NCI-H345 treated with DMSO at 0.1 percent for 48 hours (cell line): ENCODE measurements around the gene PANX1.

Source experiments
- DNase-seq: peaks from one replicate; lab custom pipeline; 2025; ENCODE audit not compliant: unreplicated experiment; lab: John Stamatoyannopoulos, UW

The PANX1 gene

DNA sequence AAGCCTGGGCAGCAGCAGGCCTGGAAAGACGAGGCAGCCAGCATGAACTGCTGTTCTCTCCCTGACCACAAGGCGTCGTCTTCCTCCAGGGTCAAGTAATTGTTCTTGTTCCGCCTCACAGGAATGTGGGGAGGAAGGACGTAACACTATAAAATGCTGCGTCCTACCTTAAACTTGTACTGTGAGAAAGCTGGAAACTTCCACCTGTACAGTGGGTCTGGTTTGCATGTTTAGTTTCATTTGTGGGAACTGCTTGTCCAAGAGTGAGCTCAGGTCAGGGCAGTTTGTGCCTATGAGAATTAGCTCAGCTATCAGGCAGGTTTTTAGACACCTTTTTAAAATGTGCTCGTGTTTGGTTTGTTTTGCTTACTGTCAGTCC lies 55.2 kb downstream of the PANX1 start:
- DNase-seq: peak; percentile 6

DNA sequence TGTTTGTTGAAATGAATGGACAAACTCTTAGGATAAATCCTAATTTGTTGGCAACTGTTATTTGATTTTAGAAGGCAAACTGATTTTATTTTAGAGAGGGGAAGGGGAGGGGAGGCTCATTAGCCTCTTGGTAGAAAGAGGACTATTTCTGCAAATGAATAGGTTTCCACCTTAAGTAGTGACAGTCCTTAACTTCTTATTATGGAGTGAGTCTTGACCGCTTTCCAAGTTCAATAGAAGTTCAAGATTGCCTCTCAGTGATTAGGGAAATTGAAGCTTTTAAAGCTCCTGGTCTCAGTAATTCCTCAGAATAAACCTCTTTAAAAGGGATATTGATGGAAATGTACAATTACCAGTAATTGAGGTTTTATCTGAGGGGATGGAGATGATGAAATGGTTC lies 55.7 kb downstream of the PANX1 start:
- DNase-seq: no peak

GRCh38 chr11:94184846-94185245 lies 56.2 kb downstream of the PANX1 start:
- no peak for DNase-seq

DNA sequence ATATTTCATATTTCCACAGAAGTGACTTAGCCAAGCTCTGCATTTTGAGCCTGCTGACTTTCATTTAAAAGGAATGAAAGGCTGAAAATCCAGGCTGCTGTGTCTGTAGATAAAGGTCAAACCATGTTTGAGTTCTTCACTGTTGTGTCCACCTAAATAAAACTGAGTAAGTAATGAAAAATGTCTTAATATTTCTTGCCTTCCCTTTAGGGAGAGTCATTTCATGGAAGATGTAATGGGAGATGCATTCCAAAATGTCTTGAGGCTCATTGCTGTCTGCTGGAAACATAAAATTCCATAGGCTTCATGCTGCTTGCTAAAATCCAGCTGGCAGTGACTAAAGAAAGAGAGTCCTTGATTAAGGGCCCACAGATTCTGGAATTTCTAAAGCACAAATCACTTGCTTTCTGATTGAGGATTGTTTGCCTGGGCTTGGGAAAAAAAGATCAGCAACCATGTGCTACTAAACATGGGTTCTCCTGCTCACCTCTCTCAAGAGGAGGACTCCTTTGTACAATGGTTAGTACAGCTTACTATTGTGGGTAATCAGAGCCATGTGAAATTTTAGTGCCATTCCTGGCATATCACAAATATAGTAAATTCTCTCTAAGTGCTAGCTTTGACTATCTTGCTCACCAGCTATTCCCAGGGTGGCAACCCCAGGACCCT lies 56.9 kb downstream of the PANX1 start:
- no peak for DNase-seq

GRCh38 chr11:94186342-94187203 lies 57.9 kb downstream of the PANX1 start:
- DNase-seq: no peak

GRCh38 chr11:94193288-94193687 lies 64.6 kb downstream of the PANX1 start:
- DNase-seq: no peak

- DNase-seq: no peak
Observed at GRCh38 chr11:94194712-94195111, 66.1 kb downstream of the PANX1 start.

DNA sequence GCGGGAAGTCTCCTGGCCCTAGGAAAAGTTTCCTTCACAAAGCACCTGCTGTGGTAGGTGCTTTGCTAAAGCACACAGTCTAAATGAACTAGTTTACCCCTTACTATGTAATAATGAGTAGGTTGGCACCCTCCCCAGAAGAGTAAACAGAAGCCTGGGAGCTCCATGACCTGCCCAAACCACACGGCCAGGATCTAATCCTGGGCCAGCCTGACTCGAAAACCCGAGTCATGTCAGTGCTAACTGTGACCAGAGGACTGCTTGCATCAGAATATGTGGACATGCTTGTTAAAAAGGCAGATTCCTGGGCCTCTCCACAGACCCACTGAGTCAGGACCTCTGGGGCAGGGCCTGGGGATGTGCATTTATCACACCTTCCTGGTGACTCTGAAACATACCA lies 67.7 kb downstream of the PANX1 start:
- no peak for DNase-seq

- DNase-seq: no peak
Observed at GRCh38 chr11:94198718-94199117, 70.1 kb downstream of the PANX1 start.

GRCh38 chr11:94199136-94200130 lies 70.8 kb downstream of the PANX1 start:
- DNase-seq: no peak

DNA sequence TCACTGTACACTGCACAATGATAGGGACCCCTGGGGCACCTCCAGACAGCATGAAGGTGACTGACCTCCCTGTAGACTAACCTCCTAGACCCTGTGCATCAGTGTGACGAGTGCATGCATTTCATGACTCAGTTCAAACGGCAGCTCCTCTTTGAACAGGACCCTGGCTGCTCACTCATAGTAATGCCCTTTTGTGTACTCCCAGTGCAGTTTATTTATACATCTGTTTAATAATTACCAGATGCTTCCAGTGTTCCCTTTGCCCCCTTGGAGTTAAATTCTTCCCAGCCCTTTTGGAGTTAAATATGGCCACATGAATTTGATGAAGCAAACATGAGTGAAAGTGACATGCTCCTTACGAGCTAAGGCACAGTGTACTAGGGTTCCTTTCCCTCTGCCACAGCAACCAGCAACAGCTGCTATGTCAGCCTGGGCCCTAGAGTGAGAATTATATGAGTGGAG lies 72.4 kb downstream of the PANX1 start:
- no peak for DNase-seq

GRCh38 chr11:94203070-94203469 lies 74.4 kb downstream of the PANX1 start:
- DNase-seq: no peak

- DNase-seq: no peak
Observed at GRCh38 chr11:94211261-94211830, 82.7 kb downstream of the PANX1 start.

DNA sequence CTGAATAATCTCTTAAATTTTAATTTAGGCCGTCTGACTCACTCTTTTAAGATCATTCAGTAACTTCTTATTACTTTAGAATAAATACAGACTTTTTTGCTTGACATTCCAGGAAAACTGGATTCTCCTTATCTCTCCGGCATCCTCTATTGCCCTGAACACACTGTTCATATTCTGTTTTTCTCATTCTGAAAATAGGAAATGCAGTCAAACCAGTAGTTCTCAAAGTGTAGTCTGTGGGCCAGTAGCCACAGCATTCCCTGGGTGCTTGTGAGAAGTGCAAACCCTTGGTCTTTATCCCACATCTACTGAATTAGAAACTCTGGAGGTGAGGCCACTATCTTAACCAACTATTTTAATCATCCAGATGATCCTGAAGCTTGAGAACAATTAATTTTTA lies 84.3 kb downstream of the PANX1 start:
- no peak for DNase-seq

GRCh38 chr11:94217705-94218104 lies 89.1 kb downstream of the PANX1 start:
- no peak for DNase-seq

DNA sequence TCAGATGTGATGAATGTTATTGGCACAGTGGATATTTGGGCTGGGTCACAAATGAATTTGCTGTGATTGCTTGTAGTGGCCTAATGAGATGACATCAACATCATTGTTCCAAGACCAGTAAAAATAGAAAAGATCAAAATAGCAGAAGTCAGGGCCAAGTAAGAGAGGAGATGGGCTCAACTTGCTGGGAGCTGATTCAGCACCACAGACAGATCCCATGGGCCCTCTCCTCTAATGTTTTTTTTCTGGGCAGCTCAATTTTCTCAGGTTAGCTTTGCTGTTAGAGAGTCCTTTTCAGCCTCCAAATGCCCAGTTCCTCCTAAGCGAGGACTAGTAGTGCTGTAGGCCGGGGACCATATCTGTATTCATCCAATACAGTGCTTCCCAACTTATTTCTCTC lies 89.7 kb downstream of the PANX1 start:
- DNase-seq: no peak

DNA sequence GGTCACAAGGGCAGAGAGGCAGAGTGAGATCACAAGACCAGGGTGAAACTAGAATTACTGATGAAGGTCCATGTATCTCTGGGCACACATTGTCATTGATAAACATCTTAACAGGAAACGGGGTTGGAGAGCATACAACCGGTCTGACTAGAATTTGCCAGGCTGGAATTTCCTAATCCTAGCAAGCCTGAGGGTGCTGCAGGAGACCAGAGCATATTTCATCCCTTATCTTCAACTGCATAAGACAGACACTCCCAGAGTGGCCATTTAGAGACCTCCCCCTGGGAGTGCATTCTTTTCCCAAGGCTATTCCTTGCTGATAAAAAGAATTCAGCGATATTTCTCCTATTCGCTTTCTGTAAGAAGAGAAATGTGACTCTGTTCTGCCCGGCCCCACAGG lies 91.1 kb downstream of the PANX1 start:
- DNase-seq: no peak

GRCh38 chr11:94224078-94224477 lies 95.4 kb downstream of the PANX1 start:
- DNase-seq: no peak
